C4-2B (cell line): ENCODE measurements around the gene SHCBP1.

Experiments used
- CTCF ChIP-seq: fragments of 450-650 bp; conservative IDR thresholded peaks from 2 replicates; pipeline ENCODE4 v1.5.1; 2017; ENCODE audit warnings: mild to moderate bottlenecking
- ZFX ChIP-seq: fragments of 450-650 bp; IDR thresholded peaks from 2 replicates; pipeline ENCODE4 v1.6.1; 2017

GRCh38 chr16:46632778-46633733, 11.9 kb upstream of the SHCBP1 start:
- TF ChIP-seq CTCF (no peak), ZFX (no peak)
